Activated CD8-positive, alpha-beta memory T cell treated with anti-CD3 and anti-CD28 coated beads, Interleukin-2, amount 10 ng/mL, durations not matched to agents 7 days and 5 days (primary cell): ENCODE results near the gene CDH1. TPM values are rescaled to one million over a fixed set of nuclear protein-coding genes. Genes with fewer than 3 reads are reported as not detected.
A peak's percentile ranks its signal among the peaks of the same experiment; 100 is the strongest.

Source experiments
- ATAC-seq: fragments of 150-1000 bp; cut with Tn5 transposase; one replicate; pipeline ENCODE4 v1.10.0; 2021; ENCODE audit warnings: moderate library complexity
- CTCF ChIA-PET: fragments of 350-600 bp; sonication (Branson Sonifier 250); formaldehyde crosslinking; loops from one replicate; lab custom pipeline; 2021; ENCODE audit warnings: antibody characterized with exemption; lab: Charles Lee
- DNase-seq: peaks from one replicate; pipeline ENCODE4 v3.0.0-alpha.2; 2020
- H3K27ac Mint-ChIP-seq: one replicate; pipeline ENCODE4 v1.8.0; 2021; ENCODE audit warnings: mild to moderate bottlenecking, mixed read lengths
- H3K27me3 Mint-ChIP-seq: one replicate; pipeline ENCODE4 v1.8.0; 2021; ENCODE audit warnings: mixed read lengths
- H3K36me3 Mint-ChIP-seq: one replicate; pipeline ENCODE4 v1.8.0; 2021; ENCODE audit warnings: mild to moderate bottlenecking, mixed read lengths
- H3K4me1 Mint-ChIP-seq: one replicate; pipeline ENCODE4 v1.8.0; 2021; ENCODE audit warnings: mixed read lengths
- H3K4me3 Mint-ChIP-seq: one replicate; pipeline ENCODE4 v1.8.0; 2021; ENCODE audit warnings: mild to moderate bottlenecking, moderate library complexity, mixed read lengths
- H3K9me3 Mint-ChIP-seq: one replicate; pipeline ENCODE4 v1.8.0; 2022; ENCODE audit warnings: low read depth, mixed read lengths
- total RNA-seq, 2 experiments: library from RNA; stranded (reverse); gene quantifications; one replicate each; pipeline ENCODE4 v1.2.3, GENCODE V29; 2021

The CDH1 gene
- total RNA-seq, 2 experiments from 2014 or later, result 0.06 to 0.09 TPM

GRCh38 chr16:68757625-68757935, 20.5 kb downstream of the CDH1 start:
- no peak for ATAC-seq
- Mint-ChIP-seq H3K9me3 (no peaks in the 10 kb centered on the region), H3K27ac (peak overlapping the region; percentile 40)

DNA sequence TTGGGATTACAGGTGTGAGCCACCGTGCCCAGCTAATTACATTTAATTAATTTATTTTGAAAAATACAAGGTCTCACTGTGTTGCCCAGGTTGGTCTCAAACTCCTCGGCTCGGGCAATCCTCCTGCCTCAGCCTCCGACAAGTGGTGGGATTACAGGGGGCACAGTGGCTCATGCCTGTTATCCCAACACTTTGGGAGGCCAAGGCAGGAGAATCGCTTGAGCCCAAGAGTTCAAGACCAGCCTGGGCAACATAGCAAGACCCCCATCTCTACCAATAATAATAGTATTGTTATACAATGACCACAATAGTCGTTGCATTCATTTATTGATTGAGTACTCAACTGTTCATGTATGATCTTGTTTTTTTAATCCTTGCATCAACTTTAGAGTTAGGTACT, 22.0 kb downstream of the CDH1 start:
- H3K4me3 Mint-ChIP-seq, result no peak overlapping the region
- CTCF ChIA-PET, result no interaction called here
- H3K9me3 Mint-ChIP-seq, result no peaks in the 10 kb centered on the region
- ATAC-seq, result no peak
- H3K4me1 Mint-ChIP-seq, result peaks cover 40% of the 10 kb centered on the region
- H3K36me3 Mint-ChIP-seq, result no peaks in the 10 kb centered on the region
- H3K27me3 Mint-ChIP-seq, result peaks cover 6% of the 10 kb centered on the region
- H3K27ac Mint-ChIP-seq, result no peak overlapping the region
- DNase-seq, result no peak

More at GRCh38 chr16:68757625-68757935, 20.5 kb downstream of the CDH1 start:
- peak overlapping the region; percentile 13 for H3K4me3 Mint-ChIP-seq
- no peak for DNase-seq
- H3K27me3 Mint-ChIP-seq, result peaks cover 6% of the 10 kb centered on the region
- peaks cover 45% of the 10 kb centered on the region for H3K4me1 Mint-ChIP-seq
- CTCF ChIA-PET, result interaction anchor here (0.7 to 1.4 kb wide), 6 partner anchors 12 to 275 kb away, joined by 3 to 5 read pairs (median 4); no protein-coding TSS in a partner anchor
- H3K36me3 Mint-ChIP-seq, result no peaks in the 10 kb centered on the region

DNA sequence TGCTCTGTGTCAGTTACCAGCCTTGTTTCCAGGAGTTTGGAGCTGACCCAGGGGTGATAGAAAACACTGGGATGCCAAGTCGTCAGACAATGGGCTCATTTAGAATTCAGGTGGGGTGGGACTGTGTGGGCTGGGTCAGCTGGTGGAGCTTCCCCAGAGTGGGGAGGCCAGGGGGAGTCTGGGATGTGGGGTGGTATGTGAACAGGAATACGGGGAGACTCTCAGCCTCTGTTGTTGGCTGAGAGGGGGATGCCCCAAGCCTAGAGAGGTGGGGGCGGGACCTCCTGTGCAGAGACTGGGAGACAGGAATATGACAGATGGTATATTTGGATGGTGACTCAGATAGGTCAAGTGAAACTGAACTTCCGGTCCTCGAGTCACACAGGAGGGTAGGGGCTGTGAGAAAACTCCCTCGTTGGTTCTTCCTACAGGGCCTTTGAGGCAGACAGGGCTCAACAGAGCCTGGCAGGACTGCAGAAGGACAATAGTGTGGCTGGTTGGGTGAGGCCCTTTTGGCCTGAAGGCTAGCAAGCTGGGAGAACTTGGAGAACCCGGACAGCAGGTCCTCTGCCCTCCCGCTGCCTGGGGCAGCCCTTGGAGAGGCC, 23.7 kb downstream of the CDH1 start:
- H3K27me3 Mint-ChIP-seq, result peaks cover 10% of the 10 kb centered on the region
- H3K9me3 Mint-ChIP-seq, result no peaks in the 10 kb centered on the region
- peaks cover 44% of the 10 kb centered on the region for H3K4me1 Mint-ChIP-seq
- ATAC-seq (peak; percentile 32), DNase-seq (peak; percentile 55)
- H3K27ac Mint-ChIP-seq, result no peak overlapping the region
- H3K4me3 Mint-ChIP-seq, result no peak overlapping the region
- no peaks in the 10 kb centered on the region for H3K36me3 Mint-ChIP-seq
- CTCF ChIA-PET, result no interaction called here

GRCh38 chr16:68762996-68763756, 26.1 kb downstream of the CDH1 start:
- DNase-seq, result no peak
- Mint-ChIP-seq H3K4me3 (no peak overlapping the region), H3K36me3 (no peaks in the 10 kb centered on the region), H3K4me1 (peaks cover 26% of the 10 kb centered on the region), H3K27me3 (peaks cover 19% of the 10 kb centered on the region), H3K9me3 (no peaks in the 10 kb centered on the region), H3K27ac (no peak overlapping the region)
- ATAC-seq, result no peak
- CTCF ChIA-PET, result no interaction called here

DNA sequence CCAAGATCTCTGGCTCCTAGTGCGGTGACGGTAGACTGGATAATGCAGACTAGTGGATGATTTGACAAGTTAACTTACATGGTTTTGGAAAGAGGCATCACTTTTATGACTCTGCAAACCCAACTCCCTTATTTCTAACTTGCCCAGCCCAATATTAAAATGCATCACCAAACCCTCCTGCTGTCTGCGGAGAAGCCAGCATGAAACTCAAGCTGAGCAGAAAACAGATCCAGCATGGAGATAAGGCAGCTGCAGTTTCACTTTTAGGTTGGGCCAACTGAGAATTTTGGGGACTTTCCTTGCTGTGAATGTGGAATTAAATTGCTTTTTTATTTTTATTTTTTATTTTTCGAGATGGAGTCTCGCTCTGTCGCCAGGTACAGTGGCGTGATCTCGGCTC, 27.8 kb downstream of the CDH1 start:
- DNase-seq (peak; percentile 52), ATAC-seq (peak; percentile 57)
- peaks cover 22% of the 10 kb centered on the region for H3K4me1 Mint-ChIP-seq
- CTCF ChIA-PET, result no interaction called here
- H3K27me3 Mint-ChIP-seq, result peaks cover 28% of the 10 kb centered on the region
- H3K36me3 Mint-ChIP-seq, result no peaks in the 10 kb centered on the region
- no peaks in the 10 kb centered on the region for H3K9me3 Mint-ChIP-seq
- H3K4me3 Mint-ChIP-seq, result no peak overlapping the region
- H3K27ac Mint-ChIP-seq, result no peak overlapping the region

- CTCF ChIA-PET, result no interaction called here
- Mint-ChIP-seq H3K36me3 (no peaks in the 10 kb centered on the region), H3K27me3 (peaks cover 40% of the 10 kb centered on the region), H3K27ac (no peak overlapping the region), H3K4me1 (peaks cover 15% of the 10 kb centered on the region), H3K9me3 (no peaks in the 10 kb centered on the region), H3K4me3 (no peak overlapping the region)
- ATAC-seq (no peak), DNase-seq (no peak)
Observed at GRCh38 chr16:68767581-68767980, 30.5 kb downstream of the CDH1 start.

- no peak overlapping the region for H3K27ac Mint-ChIP-seq
- ATAC-seq (no peak), DNase-seq (no peak)
- no peak overlapping the region for H3K4me3 Mint-ChIP-seq
- H3K4me1 Mint-ChIP-seq, result peaks cover 15% of the 10 kb centered on the region
- no peaks in the 10 kb centered on the region for H3K9me3 Mint-ChIP-seq
- CTCF ChIA-PET, result no interaction called here
- H3K27me3 Mint-ChIP-seq, result peaks cover 46% of the 10 kb centered on the region
- H3K36me3 Mint-ChIP-seq, result no peaks in the 10 kb centered on the region
Observed at GRCh38 chr16:68768175-68768574, 31.1 kb downstream of the CDH1 start.

DNA sequence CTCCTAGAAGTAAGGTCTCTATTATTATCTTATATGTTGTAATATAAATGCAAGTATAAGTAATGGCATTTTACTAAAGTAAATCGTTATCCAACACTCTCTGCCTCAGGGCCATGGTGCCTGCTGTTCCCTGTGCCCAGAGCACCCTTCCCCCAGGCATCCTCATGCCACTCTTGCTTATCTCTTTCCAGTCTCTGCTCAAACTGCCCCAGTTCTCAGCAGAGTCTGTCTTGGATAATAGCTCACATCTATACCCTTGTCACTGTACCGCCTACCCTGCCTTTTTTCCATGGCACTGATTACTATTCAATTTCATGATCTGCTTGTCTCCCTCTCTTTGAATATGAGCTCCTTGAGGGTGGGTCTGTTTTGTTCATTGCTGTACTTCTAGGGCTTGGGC, 31.7 kb downstream of the CDH1 start:
- CTCF ChIA-PET, result interaction anchor here (0.8 kb wide), 1 partner anchor 12 kb away, joined by 5 read pairs; no protein-coding TSS in a partner anchor
- peaks cover 51% of the 10 kb centered on the region for H3K27me3 Mint-ChIP-seq
- no peaks in the 10 kb centered on the region for H3K9me3 Mint-ChIP-seq
- peaks cover 14% of the 10 kb centered on the region for H3K4me1 Mint-ChIP-seq
- no peak for ATAC-seq
- no peaks in the 10 kb centered on the region for H3K36me3 Mint-ChIP-seq
- no peak overlapping the region for H3K27ac Mint-ChIP-seq
- H3K4me3 Mint-ChIP-seq, result no peak overlapping the region
- DNase-seq, result no peak

DNA sequence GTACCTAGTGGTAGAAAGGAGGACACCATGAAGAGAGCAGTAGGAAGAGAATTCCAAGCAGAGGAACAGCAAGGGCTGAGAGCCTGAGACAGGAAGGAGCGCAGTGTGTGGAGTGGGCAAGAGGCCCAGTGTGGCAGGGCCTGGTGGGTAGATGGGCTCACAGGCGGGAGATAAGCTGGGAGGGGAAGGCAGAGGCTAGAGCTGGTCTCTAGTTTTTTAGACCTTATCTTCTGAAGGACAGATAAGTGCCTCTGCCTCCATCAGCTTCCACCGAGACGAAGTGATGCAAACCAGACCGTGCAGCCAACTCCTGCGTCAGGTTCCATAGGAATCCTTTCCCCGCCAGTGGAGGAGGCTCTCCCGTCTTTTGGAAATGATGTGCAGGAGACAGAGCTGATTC, 33.6 kb downstream of the CDH1 start:
- no peak overlapping the region for H3K27ac Mint-ChIP-seq
- no peak overlapping the region for H3K4me3 Mint-ChIP-seq
- DNase-seq (no peak), ATAC-seq (no peak)
- peaks cover 65% of the 10 kb centered on the region for H3K27me3 Mint-ChIP-seq
- H3K9me3 Mint-ChIP-seq, result no peaks in the 10 kb centered on the region
- peaks cover 3% of the 10 kb centered on the region for H3K4me1 Mint-ChIP-seq
- CTCF ChIA-PET, result no interaction called here
- H3K36me3 Mint-ChIP-seq, result no peaks in the 10 kb centered on the region

DNA sequence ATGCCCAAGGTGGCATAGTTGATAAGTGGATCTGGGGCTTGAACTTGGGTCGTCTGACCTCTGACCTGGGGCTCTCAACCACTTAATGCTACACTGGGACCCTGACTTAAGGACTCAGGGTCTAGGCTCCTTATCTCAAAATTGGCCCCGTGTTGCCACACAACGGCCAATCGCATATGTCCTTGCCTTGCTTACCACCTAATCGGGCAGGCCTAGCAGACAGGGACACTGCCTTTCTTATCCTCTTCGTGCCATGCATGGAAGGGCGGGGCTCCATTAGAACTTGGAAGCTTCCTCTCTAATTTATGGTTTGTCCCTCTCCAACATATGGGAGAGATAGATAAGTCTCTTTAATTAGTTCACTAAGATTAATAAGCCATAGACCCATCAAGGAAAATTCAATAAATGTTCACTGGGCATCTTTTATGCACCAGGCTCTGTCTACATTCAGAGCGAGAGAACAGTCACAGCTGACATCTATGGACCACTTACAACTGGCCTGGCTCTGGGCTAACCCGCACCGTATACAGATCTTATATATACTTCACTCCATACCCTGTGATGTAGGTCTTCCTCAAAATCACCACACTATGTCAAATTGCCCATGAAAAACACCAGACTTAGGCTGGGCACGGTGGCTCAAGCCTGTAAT, 35.1 kb downstream of the CDH1 start:
- no peak for ATAC-seq
- no peaks in the 10 kb centered on the region for H3K36me3 Mint-ChIP-seq
- H3K9me3 Mint-ChIP-seq, result no peaks in the 10 kb centered on the region
- H3K4me1 Mint-ChIP-seq, result peaks cover 8% of the 10 kb centered on the region
- no peak overlapping the region for H3K4me3 Mint-ChIP-seq
- DNase-seq, result no peak
- H3K27me3 Mint-ChIP-seq, result peaks cover 69% of the 10 kb centered on the region
- H3K27ac Mint-ChIP-seq, result no peak overlapping the region
- CTCF ChIA-PET, result no interaction called here

GRCh38 chr16:68772871-68773270, 35.8 kb downstream of the CDH1 start:
- CTCF ChIA-PET, result no interaction called here
- peaks cover 66% of the 10 kb centered on the region for H3K27me3 Mint-ChIP-seq
- DNase-seq (no peak), ATAC-seq (no peak)
- no peak overlapping the region for H3K4me3 Mint-ChIP-seq
- no peaks in the 10 kb centered on the region for H3K9me3 Mint-ChIP-seq
- no peaks in the 10 kb centered on the region for H3K36me3 Mint-ChIP-seq
- peaks cover 8% of the 10 kb centered on the region for H3K4me1 Mint-ChIP-seq
- H3K27ac Mint-ChIP-seq, result no peak overlapping the region

DNA sequence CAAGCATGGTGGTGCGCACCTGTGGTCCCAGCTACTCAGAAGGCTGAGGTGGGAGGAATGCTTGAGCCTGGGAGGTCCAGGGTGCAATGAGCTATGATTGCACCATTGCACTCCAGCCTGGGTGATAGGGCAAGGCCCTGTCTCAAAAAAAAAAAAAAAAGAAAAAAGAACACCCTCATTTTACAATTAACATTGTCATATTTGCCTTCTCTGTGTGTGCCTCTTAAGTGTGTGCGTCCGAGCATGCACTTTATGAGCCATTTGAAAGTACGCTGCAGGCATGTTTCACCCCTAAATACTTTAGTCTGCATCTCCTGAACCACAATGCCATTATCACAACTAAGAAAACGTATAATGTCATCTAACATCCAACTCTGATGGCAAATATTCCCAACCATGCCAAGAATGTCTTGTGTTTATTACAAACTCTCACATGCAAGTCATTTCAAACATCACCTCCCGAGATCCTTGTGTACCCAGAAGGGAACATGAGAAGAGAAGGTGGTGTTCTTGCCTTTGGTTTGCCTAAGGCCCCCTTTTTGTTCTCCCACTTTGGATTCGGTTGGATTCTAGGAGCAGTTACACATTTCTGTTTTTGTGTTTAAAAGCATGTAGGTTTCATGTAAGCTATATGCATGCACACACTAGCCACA, 38.0 kb downstream of the CDH1 start:
- H3K4me1 Mint-ChIP-seq, result peaks cover 10% of the 10 kb centered on the region
- DNase-seq (no peak), ATAC-seq (no peak)
- H3K27ac Mint-ChIP-seq, result no peak overlapping the region
- peaks cover 72% of the 10 kb centered on the region for H3K27me3 Mint-ChIP-seq
- H3K4me3 Mint-ChIP-seq, result no peak overlapping the region
- H3K36me3 Mint-ChIP-seq, result no peaks in the 10 kb centered on the region
- no peaks in the 10 kb centered on the region for H3K9me3 Mint-ChIP-seq
- CTCF ChIA-PET, result no interaction called here

DNA sequence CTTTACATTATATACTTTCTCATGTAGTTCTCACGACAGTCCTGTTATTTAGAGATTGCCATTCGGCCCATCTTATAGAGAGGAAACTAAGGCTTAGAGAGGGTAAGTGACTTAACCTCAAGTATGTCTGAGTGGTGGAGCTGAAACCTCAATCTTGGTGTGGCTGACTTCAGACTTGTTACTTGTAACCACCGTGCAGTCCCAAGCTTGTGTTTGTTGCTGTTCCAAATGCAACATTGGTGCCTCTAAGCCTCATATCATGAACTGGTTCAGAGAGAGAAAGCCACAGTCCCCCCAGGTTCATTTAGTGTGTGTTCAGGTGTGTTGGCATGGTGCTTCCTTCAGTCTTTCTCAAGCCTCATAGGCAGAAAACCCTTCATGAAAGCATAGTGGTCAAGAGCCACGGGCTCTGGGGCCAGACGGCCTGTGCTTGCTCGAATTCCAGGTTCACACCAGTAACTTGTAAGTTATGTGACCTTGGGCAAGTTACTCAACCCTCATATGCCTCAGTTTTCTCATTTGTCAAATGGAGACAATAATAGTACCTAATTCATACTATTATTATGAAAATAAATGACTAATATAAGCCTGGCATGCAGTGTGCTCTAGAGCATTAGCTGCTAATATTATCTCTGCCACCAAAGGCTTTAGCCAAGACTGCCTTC, 39.9 kb downstream of the CDH1 start:
- peak overlapping the region; percentile 49 for H3K27ac Mint-ChIP-seq
- no peaks in the 10 kb centered on the region for H3K9me3 Mint-ChIP-seq
- H3K4me3 Mint-ChIP-seq, result no peak overlapping the region
- ATAC-seq (peak; percentile 81), DNase-seq (peak; percentile 86)
- H3K27me3 Mint-ChIP-seq, result peaks cover 72% of the 10 kb centered on the region
- peaks cover 10% of the 10 kb centered on the region for H3K4me1 Mint-ChIP-seq
- CTCF ChIA-PET, result interaction anchor here (0.9 to 1.0 kb wide), 2 partner anchors 20 to 70 kb away, joined by 4 read pairs; no protein-coding TSS in a partner anchor
- H3K36me3 Mint-ChIP-seq, result no peaks in the 10 kb centered on the region
